ENCODE data around the gene TOMM34.

Gene TOMM34

DNA sequence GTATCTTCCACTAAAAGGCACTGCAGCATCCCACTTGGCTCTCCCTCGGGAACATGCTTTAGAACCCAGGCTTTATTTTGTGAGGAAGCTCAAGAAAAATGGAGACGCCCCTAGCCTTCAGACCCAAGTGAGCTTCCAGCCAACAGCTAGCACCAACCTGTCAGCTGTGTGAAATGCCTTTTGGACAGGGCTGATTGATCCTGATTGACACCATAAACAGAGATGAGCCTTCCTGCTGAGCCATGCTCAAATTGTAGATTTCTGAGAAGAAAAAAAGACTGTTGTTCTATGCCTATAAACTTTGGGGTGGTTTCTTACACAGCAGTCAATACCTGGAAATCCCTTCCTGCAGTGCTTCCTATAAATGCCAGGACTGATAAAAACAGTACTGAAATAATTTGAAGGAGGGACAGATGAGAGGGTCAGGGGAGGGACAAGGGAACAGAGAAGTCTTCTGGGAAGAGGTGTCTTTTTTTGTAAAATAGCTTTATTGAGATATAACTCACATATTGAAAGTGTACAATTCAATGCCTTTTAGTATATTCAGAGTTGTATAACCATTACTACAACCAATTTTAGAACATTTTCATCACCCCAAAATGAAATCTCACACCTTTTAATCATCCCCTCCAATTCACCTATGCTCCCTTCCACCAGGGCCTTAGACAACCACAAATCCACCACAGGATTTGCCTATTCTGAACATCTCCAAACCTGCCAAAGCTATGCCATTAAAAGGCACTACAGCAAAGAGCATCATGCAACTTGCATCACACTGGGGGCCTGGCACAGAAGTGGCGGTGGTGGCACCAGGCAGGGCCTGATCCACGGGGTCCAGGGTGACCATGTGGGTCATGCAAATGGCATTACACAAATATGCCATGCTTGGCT is 3.4 kb upstream of the TOMM34 start:
- DNase-seq (ENCODE audit: low read depth in 2 of 2) = no peak

DNA sequence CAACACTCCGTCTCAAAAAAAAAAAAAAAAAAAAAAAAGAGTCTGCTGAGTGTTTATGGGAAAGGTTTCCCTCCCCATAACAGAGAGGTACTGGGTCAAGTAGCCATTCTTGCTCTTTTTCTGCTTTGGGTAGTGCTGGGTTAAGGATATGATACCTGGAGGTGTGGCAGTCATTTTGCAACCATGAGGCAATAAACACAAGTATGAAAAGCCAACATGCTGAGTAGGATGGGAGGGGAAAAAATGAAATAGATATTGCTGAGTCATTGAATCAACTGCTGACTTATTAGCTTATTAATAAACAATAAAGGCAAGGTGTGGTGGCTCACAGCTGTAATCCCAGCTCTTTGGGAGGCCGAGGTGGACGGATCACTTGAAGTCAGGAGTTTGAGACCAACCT is 2.3 kb upstream of the TOMM34 start:
- no peak for DNase-seq (ENCODE audit: low read depth in 2 of 2)

DNA sequence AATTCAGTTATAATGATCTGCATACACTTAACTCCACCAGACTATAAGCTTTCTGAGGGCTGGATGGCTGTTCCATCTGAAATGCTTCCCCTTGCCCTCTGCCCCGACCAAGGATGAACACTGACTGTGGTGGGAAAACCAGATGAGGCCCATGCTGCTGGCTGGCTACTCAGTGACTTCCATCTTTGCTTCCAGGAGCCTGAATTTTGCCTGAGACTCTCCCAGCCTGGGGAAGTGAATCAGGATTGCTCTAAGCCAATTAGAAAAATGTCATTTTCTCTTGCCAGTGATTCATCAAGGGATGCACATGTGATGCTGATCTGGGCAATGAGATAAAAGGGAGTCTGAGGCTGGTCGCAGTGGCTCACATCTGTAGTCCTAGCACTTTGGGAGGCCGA is 1.7 kb upstream of the TOMM34 start:
- DNase-seq (ENCODE audit: low read depth in 2 of 2) = no peak

DNA sequence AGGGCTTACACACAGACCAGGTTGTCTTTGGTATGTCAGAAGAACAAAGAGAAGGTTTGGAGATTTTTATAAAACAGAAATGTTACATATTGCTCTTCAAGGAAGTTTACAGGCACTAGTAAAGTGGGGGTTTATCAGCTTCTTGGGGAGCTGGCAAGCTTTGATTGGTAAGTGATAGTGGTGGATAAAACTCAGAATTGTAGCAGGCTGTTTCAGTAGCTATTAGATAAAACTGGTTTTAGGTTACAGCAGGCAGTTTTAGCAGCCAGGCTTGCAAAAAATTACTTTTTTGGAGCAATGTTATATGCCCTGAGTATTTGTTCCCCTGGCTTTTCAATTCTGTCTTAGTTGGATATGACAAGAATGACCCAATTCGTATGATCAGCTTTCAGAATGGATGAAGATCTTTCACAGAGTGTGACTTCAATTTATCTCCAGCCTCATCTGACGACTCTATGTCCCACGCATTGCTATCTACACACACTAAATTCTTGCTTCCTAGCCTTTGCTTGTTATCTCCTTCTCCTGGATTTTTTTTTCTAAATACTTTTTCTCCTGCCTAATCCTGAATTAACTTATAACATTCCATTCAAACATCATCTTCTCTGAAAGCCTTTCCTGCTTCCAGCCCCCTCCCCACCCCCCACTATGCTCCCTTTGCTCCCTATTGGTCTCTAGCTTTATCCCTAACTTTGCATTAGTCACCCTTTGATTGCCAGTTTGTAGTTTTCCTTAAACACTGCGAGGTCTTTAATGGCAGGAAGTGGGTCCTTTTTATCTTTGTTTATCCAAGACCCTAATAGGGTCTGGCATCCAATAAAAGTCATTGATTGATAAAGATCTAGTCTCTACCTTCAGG is 1.0 kb upstream of the TOMM34 start:
- no peak for DNase-seq (ENCODE audit: low read depth in 2 of 2)

DNA sequence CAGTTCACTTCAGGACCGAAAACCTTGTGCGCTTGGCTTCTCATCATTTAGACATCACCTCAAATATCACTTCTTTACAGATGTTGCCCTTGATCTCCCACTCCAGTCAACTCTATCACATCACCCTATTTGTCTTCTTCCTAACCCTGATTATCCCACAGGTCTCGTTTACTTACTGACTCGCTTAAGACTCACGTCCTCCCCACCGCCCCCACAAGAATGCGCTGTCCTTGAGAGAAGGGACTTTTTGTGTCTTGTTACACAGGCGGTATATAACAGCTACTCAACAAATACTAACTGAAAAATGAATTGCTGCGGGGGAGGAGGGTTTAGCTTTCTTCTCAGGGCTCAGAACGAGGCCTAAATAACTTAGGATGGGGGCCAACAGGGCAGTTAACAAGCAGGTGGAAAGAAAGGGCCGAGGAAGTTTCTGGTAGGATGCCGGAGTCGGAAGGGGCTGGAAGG is 527 bp downstream of the TOMM34 start:
- peak in 1 of 2 donors; percentile 56 for DNase-seq (ENCODE audit: low read depth in 2 of 2)

DNA sequence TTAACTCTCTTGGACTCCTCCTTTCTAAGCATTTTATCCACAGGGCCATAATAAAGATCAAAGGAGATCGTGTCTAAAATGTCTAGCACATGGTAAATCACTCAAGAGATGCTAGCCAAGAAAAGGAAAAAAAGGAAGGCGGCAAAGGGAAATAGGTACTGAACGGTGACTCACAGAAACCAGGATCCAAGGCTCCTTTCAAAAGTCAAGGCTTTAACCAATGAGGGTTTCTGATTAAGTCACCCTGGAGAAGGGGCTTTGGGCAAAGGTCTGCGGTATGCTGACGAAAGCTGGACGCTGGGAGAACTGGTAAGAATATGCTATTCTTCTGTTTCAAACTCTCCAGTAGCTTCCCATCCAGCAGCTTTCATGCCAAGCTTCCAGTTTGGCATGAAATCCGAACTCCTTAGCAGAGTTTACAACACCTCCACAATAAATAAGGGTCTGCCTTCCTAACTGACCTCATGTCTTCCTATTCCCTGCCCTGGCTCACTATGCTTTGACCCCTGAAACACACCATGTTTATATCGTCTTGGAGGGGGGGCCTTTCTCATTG is 1.0 kb downstream of the TOMM34 start:
- no peak for DNase-seq (ENCODE audit: low read depth in 2 of 2)

DNA sequence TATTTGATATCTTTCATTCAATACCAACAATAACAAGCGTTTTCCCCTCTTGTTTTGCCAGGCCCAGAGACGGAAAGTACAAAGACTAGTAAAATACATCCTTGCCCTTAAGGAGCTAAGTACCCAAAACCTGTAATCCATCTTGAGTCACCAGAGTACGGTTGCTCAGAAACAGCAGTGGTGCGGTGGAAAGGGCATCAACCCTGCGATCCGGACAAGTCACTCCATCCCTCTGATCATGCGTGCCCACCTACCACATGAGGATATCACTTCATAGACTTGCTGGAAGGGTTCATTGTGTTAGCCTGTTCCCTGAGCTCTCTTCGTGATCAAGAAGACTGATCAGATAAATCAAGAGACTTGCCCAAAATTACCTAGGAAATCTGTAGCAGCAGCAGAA is 1.9 kb downstream of the TOMM34 start:
- no peak for DNase-seq (ENCODE audit: low read depth in 2 of 2)

DNA sequence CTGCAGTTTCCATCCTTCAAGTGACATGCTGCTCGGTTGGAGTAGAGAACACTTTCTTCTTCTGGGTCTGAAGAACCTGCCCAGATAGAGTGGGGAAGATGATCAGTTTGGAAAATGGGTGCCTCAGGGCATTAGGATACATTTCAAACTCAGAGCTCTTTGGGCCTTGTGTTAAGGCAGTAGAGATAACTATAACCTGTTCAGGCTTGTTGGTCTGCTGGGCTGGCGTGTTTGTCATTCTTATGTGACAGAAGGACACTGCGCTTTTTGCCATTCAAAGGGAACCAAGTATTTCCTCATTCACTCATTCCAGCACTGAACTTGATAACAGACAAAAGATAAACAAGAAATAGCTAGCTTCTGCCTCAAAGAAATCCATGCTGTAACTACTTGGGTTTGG is 3.8 kb downstream of the TOMM34 start:
- DNase-seq (ENCODE audit: low read depth in 2 of 2) = no peak

DNA sequence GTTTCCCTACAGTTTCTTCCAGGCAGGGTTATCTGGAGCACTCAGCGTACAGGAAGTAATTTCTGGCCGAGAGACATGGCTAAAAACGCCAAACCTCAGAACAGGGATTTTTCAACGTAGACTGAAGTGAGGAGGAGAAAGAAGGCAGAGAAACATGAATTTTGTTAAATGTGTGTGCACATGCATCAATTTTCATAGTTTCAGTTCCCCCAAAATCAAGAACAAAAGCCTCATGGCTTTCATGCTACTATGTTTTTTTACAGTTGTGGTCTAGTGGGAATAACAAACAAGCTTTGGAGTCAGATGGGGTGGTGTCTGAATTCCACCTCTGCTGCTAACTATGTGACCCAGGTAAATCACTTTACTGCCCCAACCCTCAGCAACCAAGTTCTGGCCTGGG is 4.9 kb downstream of the TOMM34 start:
- DNase-seq (ENCODE audit: low read depth in 2 of 2) = no peak

DNA sequence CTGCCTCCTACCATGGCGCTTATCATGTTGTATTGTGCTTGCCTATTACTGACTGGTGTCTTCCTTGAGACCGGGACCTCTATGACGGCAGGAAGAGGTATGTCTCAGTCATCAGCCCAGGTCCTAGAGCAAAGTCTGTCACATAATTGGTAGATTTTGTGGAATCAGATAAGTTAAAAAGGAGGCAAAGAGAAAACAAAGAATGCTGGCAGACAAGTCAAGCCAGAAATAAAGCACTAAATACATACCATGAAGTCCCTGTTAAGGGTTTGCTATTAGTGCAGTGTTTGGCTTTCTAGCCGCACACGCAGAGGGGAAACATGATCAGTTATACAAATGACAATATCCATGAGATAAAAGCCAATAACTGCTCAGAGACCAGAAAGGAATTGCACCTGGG is 6.0 kb downstream of the TOMM34 start:
- no peak for DNase-seq (ENCODE audit: low read depth in 2 of 2)

DNA sequence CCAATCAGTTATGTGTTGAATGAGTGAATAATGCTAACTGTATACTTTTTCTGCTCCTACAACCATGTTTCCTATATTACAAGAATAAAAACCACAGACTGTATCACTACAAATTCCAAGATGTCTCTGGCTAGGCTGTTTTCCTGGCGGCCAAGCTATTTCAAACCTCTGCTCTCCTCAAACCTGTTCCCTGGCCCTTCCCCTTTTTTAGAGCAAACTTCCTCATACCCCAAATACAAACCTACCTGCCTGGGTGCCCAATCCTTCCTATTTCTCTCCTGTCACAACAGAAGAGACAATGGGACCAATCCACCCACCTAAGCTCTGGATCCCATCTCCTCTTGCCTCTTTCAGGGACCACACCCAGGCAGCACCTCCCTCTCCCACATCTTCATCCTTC is 7.5 kb downstream of the TOMM34 start:
- no peak for DNase-seq (ENCODE audit: low read depth in 2 of 2)

DNA sequence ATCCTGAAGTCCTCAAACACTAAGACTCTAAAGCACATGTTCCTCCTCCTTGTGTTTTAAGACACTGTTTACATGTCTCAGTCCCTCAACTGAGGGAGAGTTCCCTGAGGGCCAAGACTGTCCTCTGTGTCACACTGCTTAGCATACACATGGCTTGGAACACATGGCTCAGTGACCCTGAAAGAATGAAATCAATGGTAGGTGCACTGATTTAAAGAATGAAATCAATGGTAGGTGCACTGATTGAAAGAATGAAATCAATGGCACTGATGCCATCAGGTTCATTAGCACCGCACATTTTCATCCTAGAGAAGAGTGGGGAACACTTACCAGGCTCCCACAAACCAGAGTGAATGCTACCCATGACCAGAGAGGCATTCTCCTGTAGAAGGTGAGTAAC is 9.8 kb downstream of the TOMM34 start:
- DNase-seq (ENCODE audit: low read depth in 2 of 2) = no peak

DNA sequence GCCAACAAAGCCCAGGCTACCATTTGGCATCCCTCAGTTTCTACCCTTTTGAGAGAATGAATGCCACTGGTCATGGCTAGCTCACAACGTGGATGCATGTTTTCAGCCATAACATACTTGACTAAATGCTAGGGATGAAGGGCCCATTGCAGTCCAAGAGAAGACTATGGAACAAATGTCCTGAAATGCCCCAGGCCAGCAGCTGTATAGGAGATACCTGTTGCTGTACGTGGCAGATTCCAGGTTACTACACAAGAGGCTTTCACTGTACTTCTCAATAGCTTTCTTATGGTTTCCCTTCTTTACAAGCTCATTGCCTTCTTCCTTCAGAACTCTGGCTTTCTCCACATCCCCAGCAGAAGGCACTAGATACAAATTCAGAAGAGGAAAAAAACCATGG is 11.7 kb downstream of the TOMM34 start:
- DNase-seq (ENCODE audit: low read depth in 2 of 2) = no peak

DNA sequence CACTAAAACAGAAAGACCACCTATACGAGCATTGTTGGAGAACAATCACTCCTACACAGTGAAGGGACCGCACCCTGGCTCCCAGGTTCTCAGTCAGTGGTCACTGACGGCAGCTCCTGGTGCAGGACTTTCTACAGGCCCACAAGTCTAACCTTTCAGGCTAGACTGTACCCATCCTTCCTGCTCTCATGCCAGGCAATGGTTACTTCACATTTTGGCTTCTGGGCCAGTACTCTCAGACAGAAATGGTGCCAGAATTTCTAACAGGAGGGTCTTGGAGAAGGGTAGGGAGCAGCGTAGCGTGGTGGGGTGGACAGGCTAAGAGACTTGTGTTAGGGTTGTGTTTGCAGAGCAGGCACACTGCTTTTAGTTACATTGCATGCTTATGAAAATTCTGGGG is 12.1 kb downstream of the TOMM34 start:
- DNase-seq (ENCODE audit: low read depth in 2 of 2) = no peak

DNA sequence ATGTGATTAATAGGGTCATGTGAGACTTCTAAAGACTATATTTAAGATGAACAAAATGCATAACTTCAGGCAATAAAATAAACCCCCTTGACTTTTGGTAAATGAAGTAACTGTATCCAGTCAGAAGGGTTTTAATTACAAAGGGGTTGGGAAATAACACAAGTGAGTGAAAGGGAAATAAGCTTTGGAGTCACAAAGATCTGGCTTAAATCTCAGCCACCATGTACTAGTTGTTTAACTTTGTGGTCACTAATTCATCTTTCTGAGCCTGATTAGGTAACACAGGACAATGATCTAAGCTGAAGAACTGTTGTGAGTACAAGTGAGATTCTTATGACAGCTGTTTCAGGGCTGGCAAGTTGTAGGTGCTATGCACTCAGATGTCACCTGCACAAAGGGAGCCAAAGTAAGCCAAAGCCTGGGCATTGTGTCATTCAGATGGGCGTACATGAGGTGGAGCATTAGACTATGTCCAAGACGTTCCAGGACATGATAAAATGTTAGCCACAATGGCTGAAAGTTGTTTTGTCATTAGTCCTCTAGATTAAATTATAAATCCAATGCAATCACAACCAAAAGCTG is 13.8 kb downstream of the TOMM34 start:
- DNase-seq (ENCODE audit: low read depth in 2 of 2) = no peak

DNA sequence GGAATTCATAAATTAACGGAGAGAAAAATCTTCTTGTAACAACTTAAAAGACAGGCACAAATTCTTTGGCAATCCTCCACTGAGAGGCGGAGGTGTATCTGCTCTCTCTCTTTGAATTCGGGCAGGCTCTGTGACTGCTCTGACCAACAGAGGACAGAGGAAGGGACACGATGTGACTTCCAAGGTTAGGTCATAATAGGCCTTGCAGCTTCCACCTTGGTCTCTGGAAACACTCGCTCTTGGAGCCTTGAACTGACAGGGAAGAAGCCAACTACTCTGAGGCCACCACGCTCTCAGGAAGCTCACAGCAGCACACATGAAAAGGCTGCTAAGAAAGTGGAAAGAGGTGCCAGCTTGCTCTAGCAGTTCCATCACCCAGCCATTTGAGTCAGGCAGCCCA is 14.9 kb downstream of the TOMM34 start:
- no peak for DNase-seq (ENCODE audit: low read depth in 2 of 2)

DNA sequence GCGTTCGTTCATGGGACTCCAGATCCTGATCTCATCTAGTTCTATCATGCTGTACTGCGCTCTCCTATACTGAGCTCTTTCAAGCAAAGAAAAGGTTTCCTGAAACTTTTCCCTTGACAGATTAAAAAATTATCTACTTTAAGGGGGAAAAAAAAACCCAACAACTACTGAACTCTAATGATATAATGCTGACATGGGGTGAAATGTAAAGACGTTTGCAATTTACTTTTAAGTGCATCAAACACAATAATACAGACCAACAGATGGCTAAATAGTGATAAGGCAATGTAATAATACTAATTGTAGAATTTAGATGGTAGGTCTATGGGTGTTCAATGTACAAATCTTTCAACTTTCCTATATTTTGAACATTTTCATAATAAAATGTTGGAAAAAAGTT is 16.4 kb downstream of the TOMM34 start:
- DNase-seq (ENCODE audit: low read depth in 2 of 2) = no peak

DNA sequence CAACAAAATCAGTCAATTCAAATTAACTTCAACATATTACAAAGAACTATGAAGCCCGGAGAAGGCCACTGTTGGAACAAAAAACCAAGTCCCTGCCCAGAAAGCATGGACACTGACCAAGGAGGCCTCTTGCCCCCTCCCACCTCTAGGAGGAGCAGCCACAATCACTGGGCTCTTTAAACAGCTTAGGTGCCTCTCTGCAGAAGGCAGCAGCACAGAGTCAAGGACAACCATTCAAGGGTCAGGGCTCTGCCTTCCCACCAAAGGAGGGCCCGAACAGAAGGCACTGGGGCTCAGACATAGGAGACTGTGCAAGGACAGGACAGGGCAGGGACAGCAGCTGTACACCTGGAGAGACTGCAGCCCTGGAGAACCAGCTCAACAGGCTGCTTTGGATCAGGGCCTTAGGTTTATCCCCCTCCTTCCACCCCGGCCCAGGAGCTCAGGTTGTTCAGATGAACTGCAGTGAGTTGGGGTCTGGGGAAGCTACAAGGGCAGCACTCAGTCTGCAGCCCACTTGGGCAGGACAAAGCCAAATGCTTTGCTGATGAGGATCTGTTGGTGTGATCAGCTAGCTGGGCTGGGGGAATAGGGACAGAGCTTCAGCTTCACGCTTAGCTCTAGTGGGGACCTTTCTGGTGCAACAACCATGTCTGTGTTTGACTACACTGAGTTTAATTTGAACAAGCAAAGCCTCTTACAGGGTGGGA is 17.8 kb downstream of the TOMM34 start:
- DNase-seq (ENCODE audit: low read depth in 2 of 2) = no peak

DNA sequence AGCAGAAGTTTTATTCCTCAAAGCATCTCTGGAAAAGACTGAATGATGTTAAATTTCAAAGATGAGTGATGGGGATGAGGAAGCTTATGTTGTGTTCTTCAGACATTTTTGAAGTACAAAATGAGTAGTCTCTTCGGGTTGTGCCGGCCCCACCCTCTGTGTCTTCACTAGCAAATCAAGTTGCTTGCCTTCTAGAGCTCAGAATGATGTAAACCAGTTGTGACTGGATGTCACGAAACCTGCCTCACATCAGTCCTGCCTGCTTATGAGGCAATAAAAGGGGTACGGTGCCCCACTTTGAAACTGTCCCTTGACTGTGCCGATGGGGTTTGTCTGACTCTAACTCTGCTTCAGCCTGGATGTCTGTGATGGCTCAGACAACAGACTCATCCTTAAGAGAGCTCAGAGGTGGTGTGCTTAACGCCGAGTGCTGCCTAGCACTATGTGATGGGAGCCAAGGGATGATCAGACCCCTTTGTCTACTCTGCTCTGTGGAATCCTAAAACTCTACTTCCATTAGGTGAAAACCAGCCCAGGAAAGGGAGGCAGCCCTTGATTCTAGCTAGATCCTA is 19.0 kb downstream of the TOMM34 start:
- no peak for DNase-seq (ENCODE audit: low read depth in 2 of 2)

DNA sequence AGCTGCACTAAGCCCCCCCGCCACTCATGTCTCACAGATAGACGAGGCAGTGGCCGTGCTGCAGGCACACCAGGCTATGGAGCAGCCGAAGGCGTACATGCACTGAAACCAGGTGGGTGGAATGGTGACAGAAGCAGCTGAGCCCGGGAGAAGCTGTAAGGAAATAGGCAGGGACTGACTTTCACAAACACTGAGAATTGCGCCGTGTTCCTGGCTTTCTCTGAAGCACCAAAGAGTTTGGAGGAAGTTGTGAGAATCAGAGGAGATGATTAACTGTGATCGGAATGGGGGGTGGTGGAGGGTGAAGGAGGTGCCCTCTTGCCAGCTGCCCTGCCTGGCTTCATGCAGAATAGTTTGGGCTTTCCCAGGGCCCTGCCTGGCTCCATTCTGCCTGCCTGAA is 21.6 kb downstream of the TOMM34 start:
- no peak for DNase-seq (ENCODE audit: low read depth in 2 of 2)

DNA sequence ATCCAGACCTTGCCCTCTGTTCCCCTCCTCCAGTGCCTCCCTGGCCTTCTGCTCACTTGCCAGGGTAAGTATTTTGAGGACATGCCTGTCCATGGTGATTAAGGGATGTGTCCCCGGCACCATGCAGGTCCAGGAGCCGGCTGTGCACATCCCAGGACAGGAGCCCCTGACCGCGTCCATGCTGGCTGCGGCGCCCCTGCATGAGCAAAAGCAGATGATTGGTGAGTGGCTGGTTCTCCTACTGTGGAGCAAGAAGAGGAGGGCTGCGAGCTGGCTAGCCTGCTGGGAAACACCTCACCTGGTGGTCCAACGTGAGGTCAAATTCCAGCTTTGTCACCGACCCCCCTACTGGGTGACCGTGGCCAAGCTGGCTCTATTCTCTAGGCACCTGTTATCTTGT is 23.7 kb downstream of the TOMM34 start:
- no peak for DNase-seq (ENCODE audit: low read depth in 2 of 2)

All from stimulated activated CD4-positive, alpha-beta T cell treated with anti-CD3 and anti-CD28 coated beads, Interleukin-1b, Interleukin-23, amount 100 ng/mL, for 1 hour (primary cell).